ENCODE measurements around the gene TMEM91.
"Not testable (repeated sequence)": the region's sequence is repeated elsewhere in the genome, so short reads cannot be mapped to it uniquely, and the experiment has no call there.

Gene TMEM91

DNA sequence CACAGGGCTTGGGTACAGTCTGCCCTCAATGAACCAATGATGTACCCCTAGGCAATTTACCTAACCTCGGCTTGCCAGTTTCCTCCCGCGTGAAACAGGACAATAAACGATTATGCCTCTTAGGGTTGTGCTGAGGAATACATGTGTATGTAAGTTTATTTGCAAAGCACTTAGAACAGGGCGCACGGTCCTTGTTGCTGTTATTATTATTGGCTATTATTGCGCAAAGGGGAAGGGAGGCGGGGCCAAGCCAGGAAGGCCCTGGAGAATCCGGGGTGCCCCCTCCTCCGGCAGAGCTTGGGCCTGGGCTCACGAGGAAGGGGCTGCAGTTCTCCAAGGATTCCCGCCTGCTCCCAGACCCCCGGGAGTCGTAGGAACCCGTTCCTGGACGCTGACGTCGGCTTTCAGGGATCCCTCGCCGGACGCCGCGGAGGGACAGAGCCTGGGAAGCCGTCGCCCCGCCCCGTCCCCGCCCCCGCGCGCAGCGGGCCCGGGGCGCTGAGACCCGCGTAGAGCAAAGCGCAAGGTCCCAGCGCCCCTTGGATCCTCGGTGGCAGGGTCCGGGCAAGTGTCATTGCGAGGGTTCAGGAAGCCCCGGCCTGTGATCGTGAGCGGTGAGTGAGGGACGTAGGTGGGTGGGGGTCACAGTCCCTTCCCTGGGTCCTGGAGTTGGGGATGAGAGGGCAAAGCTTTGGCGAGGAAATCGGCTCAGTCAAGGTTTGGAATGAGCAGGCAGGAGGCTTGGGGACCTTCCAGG, at the start of gene TMEM91:
TMEM91 (plus strand) TSS at position 293 of the 757 bp plus-strand sequence. CDS start 1,777 bp downstream, outside the sequence.
- peak; percentile 43 for DNase-seq (ENCODE audit: low spot score)

DNA sequence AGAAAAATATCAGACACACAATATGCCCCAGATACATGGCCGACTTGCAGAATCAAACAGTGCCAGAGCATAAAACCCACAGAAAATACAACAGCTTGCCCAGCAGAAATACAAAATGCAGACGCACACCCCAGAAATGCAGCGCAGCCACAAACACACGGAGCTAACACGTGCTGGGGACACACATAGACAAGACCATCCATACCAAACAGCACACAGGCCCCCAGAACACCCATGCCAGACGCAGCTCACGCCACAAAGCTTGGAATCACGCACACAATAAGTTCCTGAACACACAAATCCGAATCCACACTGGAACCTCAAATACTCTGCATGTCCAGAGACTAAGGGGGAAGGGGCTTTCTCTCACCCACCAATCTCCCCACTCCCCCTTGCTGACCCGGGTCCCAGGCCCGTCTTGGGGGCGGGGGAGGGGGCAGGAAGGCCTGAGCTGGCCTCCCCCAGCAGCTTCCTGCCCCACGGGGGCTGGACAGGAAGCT, 49.2 kb upstream of the TMEM91 start:
- no peak for DNase-seq (ENCODE audit: low spot score)

DNA sequence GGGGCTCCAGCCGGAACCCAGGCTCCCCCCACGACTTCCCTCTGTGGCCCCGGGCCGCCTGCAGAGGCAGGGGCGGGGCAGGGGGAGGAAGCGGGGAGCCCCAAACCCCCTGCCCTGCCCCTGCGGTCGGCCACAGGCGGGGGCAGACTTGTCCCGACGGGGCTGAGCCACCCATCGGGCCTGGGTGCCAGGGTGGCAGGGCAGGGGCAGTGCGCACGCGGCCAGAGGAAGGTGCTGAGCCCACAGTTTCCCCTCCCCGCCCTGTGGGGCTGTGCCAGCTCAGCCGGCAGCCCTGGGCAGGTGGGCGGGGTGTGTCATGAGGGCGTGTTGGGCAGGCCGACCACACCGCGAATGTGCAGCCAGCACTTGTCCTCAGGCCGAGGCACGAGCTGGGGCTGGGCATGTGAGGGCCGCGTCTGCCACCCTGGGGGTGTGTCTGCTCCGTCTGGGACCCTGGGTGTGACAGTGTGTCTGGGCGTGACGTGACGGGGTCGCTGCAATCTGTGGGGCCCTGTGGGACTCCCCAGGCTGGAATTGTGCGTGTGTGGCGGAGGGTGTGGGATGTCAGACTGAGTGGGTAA, 48.7 kb upstream of the TMEM91 start:
- no peak for DNase-seq (ENCODE audit: low spot score)

DNA sequence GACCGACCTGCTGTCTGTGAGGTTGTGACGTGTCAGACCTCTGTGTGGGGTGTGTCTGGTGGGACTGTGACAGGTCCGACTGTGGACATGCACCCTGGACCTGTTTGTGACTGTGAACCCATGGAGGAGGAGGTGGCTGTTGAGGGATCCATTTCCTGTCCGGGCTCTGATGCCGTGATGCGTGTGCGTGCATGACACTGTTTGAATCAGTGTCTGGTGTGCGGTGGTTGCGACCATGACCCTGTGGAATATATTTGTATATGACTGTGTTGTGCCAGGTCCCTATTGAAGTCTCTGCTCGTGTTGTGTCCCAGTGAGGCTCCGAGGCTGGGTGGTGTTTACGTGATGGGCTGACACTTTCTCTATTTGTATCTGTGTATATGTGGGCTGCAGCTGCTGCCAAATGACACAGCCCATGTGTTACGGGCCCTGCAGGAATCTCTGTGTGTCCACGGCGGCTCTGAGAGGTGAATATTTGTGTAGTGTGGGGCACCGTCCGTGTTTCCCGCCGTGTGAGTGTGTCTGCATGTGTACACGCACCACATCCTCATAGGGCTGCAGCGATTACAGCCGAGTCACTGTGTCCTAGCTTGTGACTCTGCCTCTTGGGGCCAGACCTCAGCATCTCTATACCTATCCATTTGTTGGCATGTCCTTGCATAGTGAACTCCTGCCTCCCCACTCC, 48.0 kb upstream of the TMEM91 start:
- DNase-seq (ENCODE audit: low spot score) = no peak

DNA sequence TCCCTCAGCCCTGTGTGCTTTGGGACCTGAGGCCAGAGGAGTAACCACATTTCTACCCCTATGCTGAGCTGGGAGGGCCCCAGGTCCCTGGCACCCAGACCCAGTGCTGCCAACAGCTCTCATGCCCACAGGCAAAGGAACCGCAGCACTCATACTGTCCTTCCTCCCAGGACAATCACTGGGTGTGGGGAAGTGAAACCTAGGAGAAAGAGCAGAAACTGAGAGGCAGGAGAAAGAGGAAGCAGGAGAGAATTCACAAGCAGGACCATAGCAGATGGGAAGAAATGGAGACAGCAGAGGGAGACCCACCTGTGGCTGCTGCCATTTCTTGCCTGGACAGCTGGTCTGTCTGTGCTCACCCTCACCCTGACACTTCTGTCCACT, 47.5 kb upstream of the TMEM91 start:
- DNase-seq (ENCODE audit: low spot score) = no peak

DNA sequence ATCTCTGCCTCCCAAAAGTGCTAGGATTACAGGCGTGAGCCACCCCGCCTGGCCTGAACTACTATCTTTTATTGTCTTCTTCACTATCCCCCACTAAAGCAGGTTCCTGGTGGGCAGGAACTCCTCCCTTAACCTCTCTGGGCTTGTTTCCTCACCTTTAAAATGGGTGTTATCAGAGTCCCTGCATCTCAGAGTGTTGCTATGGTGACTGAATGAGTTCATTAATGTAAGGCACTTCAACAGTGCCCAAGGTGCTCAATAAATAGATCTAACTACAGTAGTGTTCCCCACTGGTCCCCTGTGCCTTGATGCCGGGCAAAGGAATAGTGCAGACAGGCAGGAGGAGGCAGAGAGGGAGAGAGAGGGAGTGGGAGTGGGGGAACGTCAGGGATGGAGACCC, 45.9 kb upstream of the TMEM91 start:
- DNase-seq (ENCODE audit: low spot score) = no peak

DNA sequence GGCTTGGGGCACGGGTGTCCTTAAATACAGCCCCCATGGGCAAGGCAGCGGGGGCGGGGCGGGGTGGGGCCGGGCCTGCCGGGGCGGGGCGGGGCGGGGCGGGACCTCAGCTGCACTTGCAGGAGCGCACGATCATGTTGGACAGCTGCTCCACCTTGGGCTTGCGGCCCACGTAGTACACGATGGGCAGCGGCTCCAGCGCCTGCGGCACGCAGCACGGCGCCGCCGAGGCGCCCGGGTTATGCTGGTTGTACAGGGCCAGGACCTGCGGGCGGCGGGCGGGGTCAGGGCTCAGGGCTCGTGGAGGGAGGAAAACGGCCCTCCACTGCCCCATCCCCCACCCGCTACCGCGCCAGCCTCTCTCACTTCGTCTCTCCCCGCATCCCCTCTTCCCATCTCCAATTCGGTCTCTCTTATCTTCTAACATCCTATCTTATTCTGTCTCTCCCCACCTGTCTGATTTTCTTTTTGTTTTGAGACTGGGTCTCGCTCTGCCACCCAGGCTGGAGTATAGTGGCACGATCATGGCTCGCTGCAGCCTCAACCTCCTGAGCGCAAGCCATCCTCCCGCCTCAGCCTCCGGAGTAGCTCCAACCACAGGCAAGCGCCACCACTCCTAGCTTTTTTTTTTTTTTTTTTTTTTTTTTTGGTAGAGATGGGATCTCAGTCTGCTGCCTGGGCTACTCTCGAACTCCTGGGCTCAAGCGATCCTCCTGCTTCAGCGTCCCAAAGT, 45.2 kb upstream of the TMEM91 start:
- no peak for DNase-seq (ENCODE audit: low spot score)

DNA sequence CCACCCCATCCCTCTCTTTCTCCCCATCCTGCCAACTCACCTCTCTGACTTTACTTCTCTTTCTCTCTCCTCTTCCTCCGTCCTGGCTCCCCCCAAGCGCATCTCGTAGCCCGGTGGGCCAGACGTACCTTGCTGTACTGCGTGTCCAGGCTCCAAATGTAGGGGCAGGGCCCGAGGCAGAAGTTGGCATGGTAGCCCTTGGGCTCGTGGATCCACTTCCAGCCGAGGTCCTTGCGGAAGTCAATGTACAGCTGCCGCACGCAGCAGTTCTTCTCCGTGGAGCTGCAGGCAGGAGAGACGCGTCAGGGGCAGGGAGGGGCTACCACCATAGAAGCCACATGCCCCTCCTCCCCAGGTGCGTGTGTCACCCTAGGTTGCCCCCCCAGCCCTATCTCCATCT, 44.3 kb upstream of the TMEM91 start:
- DNase-seq (ENCODE audit: low spot score) = no peak

DNA sequence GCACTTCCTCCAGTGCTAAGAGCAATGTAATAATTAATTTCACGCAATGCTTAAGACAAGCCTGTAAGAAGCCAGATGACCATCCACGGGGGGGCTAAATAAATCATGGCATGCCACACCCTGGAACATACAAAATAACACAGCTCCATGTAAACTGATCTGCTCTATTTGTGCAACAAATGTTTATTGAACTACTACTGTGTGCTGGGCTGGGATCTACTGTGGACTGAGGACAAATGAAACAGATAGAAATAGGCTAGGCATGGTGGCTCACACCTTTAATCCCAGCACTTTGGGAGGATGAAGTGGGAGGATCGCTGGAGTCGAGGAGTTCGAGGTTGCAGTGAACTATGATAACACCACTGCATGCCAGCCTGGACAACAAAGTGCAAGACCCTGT, 43.9 kb upstream of the TMEM91 start:
- DNase-seq (ENCODE audit: low spot score) = no peak

DNA sequence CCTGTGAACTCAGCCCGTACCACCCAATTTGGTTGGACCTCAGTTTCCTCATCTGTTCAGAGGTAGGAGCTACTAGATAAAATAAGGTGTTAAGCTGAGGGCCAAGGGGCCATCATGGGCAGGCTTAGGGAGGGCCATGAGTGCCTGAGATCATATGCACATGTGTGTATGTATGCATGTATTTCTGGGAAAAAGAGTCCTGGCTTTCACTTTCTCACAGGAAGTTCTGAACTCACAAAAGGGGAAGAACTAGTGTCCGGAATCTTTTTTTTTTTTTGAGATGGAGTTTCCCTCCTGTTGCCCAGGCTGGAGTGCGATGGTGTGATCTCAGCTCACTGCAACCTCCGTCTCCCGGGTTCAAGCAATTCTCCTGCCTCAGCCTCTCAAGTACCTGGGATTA, 41.5 kb upstream of the TMEM91 start:
- DNase-seq (ENCODE audit: low spot score) = no peak

DNA sequence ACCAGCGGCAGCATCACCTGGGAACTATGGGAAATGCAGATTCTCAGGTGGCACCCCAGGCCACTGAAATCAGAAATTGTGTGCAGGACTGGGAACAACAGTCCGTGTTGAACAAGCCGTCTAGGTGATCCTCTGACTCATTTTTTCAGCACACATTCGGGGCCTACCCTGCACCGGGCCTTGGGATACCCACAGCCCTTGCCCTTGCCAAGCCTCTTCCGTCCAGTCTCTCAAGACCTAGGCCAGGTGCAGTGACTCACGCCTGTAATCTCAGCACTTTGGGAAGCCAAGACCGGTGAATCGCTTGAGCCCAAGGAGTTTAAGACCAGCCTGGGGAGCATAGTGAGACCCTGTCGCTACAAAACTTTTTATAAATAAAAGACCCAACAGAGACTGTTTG, 40.9 kb upstream of the TMEM91 start:
- no peak for DNase-seq (ENCODE audit: low spot score)

DNA sequence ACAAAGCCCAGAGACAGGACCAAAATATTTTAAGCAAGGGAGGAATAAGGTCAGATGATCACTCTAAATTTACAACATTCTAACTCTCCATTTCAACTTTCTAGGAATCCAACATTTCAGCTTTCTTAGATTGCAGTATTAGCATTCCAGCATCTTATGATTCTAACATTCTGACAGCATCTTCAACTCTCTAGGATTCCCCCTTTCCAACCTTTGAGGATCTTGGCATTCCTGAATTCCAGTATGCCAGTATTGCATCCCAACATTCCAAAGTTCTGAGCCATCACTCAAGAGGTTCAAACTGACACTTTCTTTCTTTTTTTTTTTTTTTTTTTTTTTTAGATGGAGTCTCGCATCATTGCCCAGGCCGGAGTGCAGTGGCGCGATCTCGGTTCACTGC, 36.4 kb upstream of the TMEM91 start:
- DNase-seq (ENCODE audit: low spot score) = no peak

DNA sequence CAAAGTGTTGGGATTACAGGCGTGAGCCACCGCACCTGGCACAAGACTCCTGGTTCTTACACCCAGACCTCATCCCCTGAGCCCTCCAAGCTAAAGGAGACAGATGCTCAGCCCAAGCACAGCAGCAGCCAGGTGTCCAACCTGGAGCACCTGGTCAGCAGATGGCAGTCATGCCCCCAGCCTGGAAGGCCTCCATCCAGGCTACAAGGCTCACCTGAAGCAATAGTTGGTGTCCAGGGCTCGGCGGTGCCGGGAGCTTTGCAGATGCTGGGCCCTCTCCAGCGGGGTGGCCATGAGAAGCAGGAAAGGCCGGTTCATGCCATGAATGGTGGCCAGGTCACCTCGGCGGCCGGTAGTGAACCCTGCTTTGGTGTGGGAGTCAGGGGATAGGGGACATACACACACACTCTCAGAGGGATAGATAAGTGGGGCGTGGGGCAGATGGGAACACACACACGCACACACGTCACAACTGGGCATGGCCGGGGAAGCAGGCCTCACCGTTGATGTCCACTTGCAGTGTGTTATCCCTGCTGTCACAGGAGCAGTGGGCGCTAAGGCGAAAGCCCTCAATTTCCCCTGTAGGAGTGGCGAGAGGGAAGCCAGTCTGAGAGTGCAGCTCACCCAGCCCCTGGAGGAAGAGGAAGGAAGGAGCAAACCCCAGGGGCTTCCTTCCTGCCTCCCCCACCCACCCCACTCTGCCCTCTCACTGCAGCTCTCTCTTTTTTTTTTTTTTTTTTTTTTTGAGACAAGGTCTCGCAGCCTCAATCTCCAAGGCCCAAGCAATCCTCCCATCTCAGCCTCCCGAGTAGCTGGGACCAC, 34.5 kb upstream of the TMEM91 start:
- no peak for DNase-seq (ENCODE audit: low spot score)

DNA sequence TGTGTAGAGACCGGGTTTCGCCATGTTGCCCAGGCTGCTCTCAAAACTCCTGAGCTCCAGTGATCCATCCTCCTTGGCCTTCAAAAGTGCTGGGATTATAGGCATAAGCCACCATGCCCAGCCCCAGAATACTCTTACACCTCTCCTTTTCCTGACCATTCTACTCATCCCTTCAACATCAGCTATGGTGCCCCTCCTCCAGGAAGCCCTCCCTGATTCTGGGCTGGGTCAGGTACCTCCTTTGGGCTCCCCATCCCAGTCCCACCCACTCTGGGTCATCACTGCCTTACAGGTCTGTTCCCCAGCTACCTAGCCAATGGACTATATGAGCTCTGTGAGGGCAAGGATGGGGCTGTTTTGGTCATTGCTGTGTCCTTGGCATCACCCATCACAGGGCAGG, 32.2 kb upstream of the TMEM91 start:
- no peak for DNase-seq (ENCODE audit: low spot score)

DNA sequence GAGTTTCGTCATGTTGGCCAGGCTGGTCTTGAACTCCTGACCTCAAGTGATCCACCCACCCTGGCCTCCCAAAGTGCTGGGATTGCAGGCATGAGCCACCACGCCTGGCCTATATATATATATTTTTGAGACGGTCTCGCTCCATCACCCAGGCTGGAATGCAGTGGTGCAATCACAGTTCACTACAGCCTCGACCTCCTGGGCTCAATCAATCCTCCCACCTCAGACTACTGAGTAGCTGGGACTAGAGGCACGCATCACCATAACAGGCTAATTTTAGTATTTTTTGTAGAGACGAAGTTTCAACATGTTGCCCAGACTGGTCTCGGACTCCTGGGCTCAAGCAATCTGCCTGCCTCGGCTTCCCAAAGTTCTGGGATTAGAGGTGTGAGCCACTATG, 29.4 kb upstream of the TMEM91 start:
- DNase-seq (ENCODE audit: low spot score) = not testable (repeated sequence)

DNA sequence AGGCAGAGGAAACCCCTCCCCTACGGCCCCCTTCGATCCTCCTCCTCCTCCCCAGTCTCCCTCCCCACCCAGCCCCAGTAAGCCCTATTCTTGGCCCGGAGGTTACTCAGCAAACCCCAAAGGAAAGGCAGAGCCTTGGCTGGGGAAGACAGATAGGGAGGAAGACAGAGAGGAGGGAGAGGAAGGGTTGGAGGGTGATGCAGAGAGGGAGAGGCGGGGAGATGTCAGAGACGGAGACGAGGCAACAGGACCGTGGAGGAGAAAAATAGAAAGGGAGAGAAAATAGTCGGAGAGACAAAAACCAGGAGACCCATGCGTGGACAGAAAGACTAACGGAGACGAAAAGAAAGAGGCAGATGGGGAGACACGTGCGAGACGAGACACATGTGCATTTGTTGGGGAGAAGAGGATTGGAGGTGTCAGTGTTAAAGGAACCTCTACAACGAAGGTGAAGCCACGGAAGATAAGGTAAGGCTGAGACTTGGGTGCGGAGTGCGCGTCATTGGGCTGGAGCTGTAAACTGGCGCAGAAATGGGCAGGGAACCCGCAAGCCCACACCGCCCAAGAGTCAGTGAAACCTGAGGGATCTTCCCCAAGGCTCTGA, 25.5 kb upstream of the TMEM91 start:
- no peak for DNase-seq (ENCODE audit: low spot score)

DNA sequence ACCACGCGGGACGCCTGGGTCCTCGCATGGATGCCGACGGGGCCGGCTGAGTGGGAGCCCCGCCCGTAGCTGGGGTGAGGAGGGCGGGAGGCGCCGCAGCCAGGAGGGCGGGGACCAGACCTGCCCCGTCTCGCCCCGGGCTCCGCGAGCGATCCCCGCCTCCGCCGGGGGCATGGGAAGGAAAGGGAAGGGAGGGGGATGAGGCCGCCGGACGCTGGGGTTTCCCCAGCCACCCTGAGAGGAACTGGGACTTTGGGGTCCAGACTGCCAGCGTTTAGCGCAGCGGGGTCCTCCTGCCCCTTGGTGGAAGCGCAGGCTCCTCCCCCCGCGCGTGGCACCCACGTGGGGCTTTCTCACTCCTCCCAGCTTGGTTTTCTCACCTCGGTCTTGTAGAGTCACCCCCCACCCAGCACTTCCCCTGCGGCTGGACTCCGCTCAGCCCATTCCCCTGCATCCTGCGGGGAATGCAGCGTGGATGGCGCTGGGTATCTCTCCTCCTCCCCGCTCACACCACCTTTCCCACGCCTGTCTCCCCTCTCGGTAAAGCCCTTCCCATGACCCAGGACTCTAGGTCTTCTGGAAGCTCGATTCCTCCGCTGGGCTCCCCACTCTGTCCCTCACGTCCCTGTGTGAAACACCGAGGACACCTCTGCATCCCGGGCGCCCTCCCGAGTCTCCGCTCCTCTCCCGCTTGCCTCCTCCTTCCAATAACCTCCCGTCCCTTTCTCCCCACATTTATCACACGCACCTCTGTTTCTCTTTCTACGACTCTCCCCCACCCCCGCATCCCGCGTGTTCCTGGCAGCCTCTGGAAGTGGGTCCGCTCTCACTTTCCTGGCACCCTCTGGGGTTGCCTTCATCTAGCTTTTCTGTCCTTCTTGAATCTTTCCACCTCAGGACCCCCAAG, 24.7 kb upstream of the TMEM91 start:
- DNase-seq (ENCODE audit: low spot score) = no peak

DNA sequence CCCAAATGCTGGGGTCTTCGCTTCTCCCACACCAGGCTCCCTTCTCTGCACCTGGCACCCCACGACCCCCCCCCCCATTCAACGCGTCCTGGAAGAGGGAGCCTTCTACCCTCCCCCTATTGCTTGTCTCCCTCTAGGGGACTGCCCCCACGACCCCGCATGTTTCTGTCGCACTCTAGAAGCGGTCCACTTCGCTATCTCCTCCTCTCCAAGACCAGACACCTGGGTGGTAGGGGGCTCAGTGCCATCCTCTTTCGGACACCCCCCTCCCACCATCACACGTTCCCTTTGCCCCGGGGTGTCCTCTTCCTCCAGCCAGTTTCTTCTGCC, 24.1 kb upstream of the TMEM91 start:
- DNase-seq (ENCODE audit: low spot score) = no peak

DNA sequence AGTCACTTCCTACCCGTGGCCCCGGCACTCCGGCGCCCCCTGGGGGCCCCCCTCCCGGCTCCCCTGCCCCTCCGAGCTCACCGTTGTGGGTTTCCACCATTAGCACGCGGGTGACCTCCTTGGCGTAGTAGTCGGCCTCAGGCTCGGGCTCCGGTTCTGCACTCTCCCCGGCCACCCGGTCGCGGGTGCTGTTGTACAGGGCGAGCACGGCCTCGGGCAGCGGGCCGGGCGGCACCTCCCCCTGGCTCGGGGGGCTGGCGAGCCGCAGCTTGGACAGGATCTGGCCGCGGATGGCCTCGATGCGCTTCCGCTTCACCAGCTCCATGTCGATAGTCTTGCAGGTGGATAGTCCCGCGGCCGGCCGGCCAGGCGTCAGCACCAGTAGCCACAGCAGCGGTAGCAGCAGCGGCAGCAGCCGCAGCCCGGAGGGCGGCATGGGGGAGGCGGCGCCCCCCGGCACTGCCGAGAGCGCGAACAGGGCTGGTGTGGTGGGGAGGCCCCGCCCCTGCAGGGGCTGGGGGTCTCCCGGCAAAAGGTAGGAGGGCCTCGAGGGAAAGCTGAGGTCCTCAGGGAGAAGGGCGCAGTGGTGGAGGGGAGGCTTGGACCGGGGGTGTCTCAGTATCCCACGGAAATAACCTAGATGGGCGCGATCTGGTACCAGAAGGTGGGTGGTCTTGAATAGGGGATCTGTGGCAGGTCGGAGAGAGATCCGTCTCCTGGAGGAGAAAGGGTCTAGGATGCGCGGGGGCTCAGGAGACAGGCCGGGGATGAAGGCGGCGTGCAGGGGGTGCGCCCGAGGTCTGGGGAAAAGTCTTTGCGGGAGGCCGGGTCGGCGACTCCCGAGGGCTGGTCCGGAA, 23.5 kb upstream of the TMEM91 start:
- DNase-seq (ENCODE audit: low spot score) = peak; percentile 85
